GM23338 (cell line): ENCODE results near the gene CDK4. TPM values are rescaled to one million over a fixed set of nuclear protein-coding genes. Genes with fewer than 3 reads are reported as not detected.
A peak's percentile ranks its signal among the peaks of the same experiment; 100 is the strongest.

Experiments
- ATAC-seq: fragments of 200-7000 bp; cut with Tn5 transposase; 3 replicates; pipeline ENCODE4 v1.9.1; 2020
- DNase-seq: peaks from one replicate; pipeline ENCODE4 v3.0.0-alpha.2; 2015; ENCODE audit warnings: low spot score
- H2AFZ ChIP-seq: fragments of 200-600 bp; sonication (generic); 2 replicates; pipeline ENCODE4 v1.8.0; 2016; ENCODE audit warnings: antibody characterized with exemption, mild to moderate bottlenecking, moderate library complexity
- H3F3A ChIP-seq: fragments of 200-600 bp; sonication (generic); replicated peaks from 2 replicates; pipeline ENCODE4 v1.8.0; 2017; ENCODE audit warnings: antibody characterized with exemption, mixed run types, low read depth
- H3K27ac ChIP-seq: fragments of 200-600 bp; sonication (generic); 2 replicates; pipeline ENCODE4 v1.6.1; 2016; ENCODE audit warnings: low read depth
- H3K27me3 ChIP-seq: fragments of 200-600 bp; sonication (generic); 2 replicates; pipeline ENCODE4 v1.8.0; 2016; ENCODE audit warnings: mild to moderate bottlenecking, mixed run types, moderate library complexity; ENCODE audit not compliant: insufficient read depth
- H3K36me3 ChIP-seq: fragments of 200-600 bp; sonication (generic); 2 replicates; pipeline ENCODE4 v1.8.0; 2016; ENCODE audit warnings: mild to moderate bottlenecking; ENCODE audit not compliant: insufficient read depth
- H3K4me1 ChIP-seq: fragments of 200-600 bp; sonication (generic); 2 replicates; pipeline ENCODE4 v1.8.0; 2016; ENCODE audit warnings: mild to moderate bottlenecking, moderate library complexity; ENCODE audit not compliant: insufficient read depth
- H3K4me2 ChIP-seq: fragments of 200-600 bp; sonication (generic); 2 replicates; pipeline ENCODE4 v1.7.1; 2017; ENCODE audit warnings: mixed run types
- H3K4me3 ChIP-seq: fragments of 200-600 bp; sonication (generic); 2 replicates; pipeline ENCODE4 v1.6.1; 2016; ENCODE audit warnings: mixed run types
- H3K79me2 ChIP-seq: fragments of 200-600 bp; sonication (generic); replicated peaks from 2 replicates; pipeline ENCODE4 v1.8.0; 2017; ENCODE audit warnings: mild to moderate bottlenecking; ENCODE audit not compliant: insufficient read depth
- H3K9me2 ChIP-seq: fragments of 200-600 bp; sonication (generic); 2 replicates; pipeline ENCODE4 v1.8.0; 2017; ENCODE audit not compliant: insufficient read depth
- H4K20me1 ChIP-seq: fragments of 200-600 bp; sonication (generic); replicated peaks from 2 replicates; pipeline ENCODE4 v1.8.0; 2017; ENCODE audit warnings: mild to moderate bottlenecking; ENCODE audit not compliant: insufficient read depth
- H3K27ac Mint-ChIP-seq: 2 replicates; pipeline ENCODE4 v1.8.0; 2020; ENCODE audit warnings: inconsistent platforms, mild to moderate bottlenecking, moderate library complexity, mixed read lengths
- H3K27me3 Mint-ChIP-seq: 3 replicates; pipeline ENCODE4 v1.8.0; 2022; ENCODE audit warnings: low read depth, mild to moderate bottlenecking, moderate library complexity, mixed read lengths, inconsistent platforms; ENCODE audit not compliant: insufficient read depth, poor library complexity
- H3K36me3 Mint-ChIP-seq: 3 replicates; pipeline ENCODE4 v1.8.0; 2021; ENCODE audit warnings: low read depth, mild to moderate bottlenecking, inconsistent platforms, moderate library complexity, mixed read lengths
- H3K4me1 Mint-ChIP-seq: 3 replicates; pipeline ENCODE4 v1.8.0; 2020; ENCODE audit warnings: mild to moderate bottlenecking, inconsistent platforms, mixed read lengths
- H3K4me3 Mint-ChIP-seq: 3 replicates; pipeline ENCODE4 v1.8.0; 2021; ENCODE audit warnings: moderate library complexity, mild to moderate bottlenecking, inconsistent platforms, mixed read lengths
- H3K9me3 Mint-ChIP-seq: 3 replicates; pipeline ENCODE4 v1.8.0; 2020; ENCODE audit warnings: moderate library complexity, mild to moderate bottlenecking, inconsistent platforms, mixed read lengths
- CREB1 ChIP-seq: fragments of 250-450 bp; sonication (Bioruptor Pico); IDR thresholded peaks from 2 replicates; pipeline ENCODE4 v1.5.0; 2020; ENCODE audit warnings: low read depth, mild to moderate bottlenecking, moderate library complexity
- EZH2 ChIP-seq: fragments of 200-600 bp; sonication (generic); IDR thresholded peaks from one replicate; pipeline ENCODE4 v1.8.0; 2017; ENCODE audit warnings: antibody characterized with exemption, mild to moderate bottlenecking, low read depth; ENCODE audit not compliant: unreplicated experiment
- JUNB ChIP-seq: IDR thresholded peaks from one replicate; pipeline ENCODE4 v1.6.1; 2016; ENCODE audit warnings: antibody characterized with exemption; ENCODE audit not compliant: unreplicated experiment
- NANOG ChIP-seq: IDR thresholded peaks from 2 replicates; pipeline ENCODE4 v1.6.1; 2016; ENCODE audit warnings: antibody characterized with exemption, borderline replicate concordance
- POLR2AphosphoS5 ChIP-seq: IDR thresholded peaks from 2 replicates; pipeline ENCODE4 v1.6.1; 2016; ENCODE audit warnings: antibody characterized with exemption, low read depth
- REST ChIP-seq: IDR thresholded peaks from one replicate; pipeline ENCODE4 v1.6.1; 2018; ENCODE audit warnings: antibody characterized with exemption; ENCODE audit not compliant: unreplicated experiment
- ZNF331 ChIP-seq: fragments of 250-450 bp; sonication (Bioruptor Pico); IDR thresholded peaks from 2 replicates; pipeline ENCODE4 v1.5.0; 2020; ENCODE audit warnings: low read depth, mild to moderate bottlenecking, moderate library complexity
- ZNF462 ChIP-seq: fragments of 250-450 bp; sonication (Bioruptor Pico); IDR thresholded peaks from 2 replicates; pipeline ENCODE4 v1.5.0; 2020; ENCODE audit warnings: mild to moderate bottlenecking, moderate library complexity
- polyA plus RNA-seq: library from polyadenylated mRNA; unstranded; fragments of >200 nt; fragmentation: Nextera tagmentation; extraction: Ambion mirVana; gene quantifications from 2 replicates; pipeline ENCODE4 v1.2.1, GENCODE V29; 2016
- total RNA-seq: library from RNA; depleted of rRNA; stranded (reverse); fragments of >200 nt; shearing (Covaris generic); gene quantifications from 2 replicates; pipeline ENCODE4 v1.2.3, GENCODE V29; 2014

Gene CDK4
- total and polyA plus RNA-seq, 2 experiments from 2014 or later, result 105 to 198 TPM

DNA sequence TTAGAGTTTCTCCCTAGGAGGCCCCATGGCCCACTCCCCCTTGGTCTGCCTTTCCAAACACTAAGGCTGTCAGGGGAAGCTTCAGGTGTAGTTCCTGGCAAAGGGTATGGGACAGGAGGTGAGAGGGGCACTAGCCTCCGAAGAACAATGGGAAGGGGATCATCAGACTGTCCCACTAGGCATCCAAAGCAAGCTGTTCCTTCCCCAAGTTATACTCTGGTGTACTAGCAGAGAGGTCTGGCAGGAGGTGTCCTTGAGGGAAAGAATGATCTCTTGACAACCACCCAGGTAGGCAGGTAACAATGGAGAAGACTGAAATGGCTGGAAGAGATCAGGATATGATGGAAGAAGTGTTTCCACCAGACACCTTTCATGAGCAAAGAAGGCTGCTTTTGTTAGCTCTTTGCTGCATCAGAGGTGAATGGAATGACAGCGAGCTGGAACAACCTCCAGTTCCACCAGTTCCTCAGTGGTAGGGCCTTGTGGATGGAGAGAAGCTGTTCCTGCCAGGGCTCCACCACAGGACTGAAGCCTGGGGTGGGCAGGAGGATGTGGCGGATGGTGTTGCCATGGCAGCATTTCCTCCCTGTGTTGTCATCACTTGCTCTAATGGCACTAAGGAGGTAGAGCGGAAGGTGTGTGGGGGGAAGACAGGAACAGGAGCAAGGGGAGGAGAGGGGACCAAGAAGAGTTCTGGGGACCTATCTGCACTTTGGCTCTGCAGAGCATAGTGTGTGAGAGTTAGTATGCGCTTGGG, 11.3 kb downstream of the CDK4 start (continued):
- no peak for TF ChIP-seq JUNB

DNA sequence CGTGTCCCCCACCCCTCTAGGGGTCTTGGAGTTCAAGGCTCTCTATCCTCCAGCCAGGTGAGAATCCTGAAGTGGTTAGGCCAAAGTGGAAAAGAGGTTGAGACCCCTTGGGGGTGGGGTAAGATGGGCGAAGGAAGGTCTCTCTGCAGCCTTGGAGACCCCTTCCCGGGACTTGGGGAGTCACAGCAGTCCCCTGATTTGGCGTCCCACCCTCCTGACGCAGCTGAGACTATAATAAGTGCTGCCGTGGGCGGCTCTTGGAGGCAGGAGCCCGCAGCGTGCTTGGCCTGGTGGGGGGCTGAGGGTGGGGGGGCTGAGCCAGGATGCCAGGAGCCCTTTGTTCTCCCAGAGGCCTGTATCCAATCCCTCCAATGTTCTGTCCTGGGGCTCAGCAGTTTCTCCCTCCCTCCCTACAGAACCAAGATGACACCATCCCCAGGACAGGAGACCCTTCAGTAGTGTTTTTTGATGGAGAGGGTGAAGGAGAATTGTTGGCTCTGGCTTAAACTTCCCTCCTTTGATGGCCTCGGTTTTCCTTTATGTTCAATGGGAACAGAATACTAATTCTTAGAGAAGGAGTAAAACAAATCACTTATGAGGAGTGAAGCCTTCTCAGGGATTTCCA, 12.1 kb downstream of the CDK4 start:
- no peak overlapping the region for H2AFZ ChIP-seq
- peaks cover 72% of the 10 kb centered on the region for H3K27me3 Mint-ChIP-seq
- H3K36me3 Mint-ChIP-seq, result no peaks in the 10 kb centered on the region; the same call in 2 of the 3 replicates
- H3K4me1 Mint-ChIP-seq, result peaks cover 34% of the 10 kb centered on the region
- H3K27ac ChIP-seq, result no peak overlapping the region
- peaks cover 10% of the 10 kb centered on the region for H3F3A ChIP-seq
- no peak overlapping the region for H3K4me3 Mint-ChIP-seq
- TF ChIP-seq REST, result no peak
- no peak for TF ChIP-seq CREB1
- no peak for TF ChIP-seq EZH2
- no peak for TF ChIP-seq ZNF331
- H3K9me2 ChIP-seq, result no peaks in the 10 kb centered on the region
- H3K4me2 ChIP-seq, result 0 out of 2 replicates have a peak overlapping the region, but pooled peaks have one; percentile 91
- peaks cover 89% of the 10 kb centered on the region for H3K27me3 ChIP-seq
- peaks cover 2% of the 10 kb centered on the region for H3K9me3 Mint-ChIP-seq
- no peaks in the 10 kb centered on the region for H3K36me3 ChIP-seq
- no peak overlapping the region for H3K4me3 ChIP-seq
- H3K4me1 ChIP-seq, result peaks cover 19% of the 10 kb centered on the region
- no peaks in the 10 kb centered on the region for H4K20me1 ChIP-seq
- no peak overlapping the region for H3K27ac Mint-ChIP-seq
- no peak for DNase-seq
- H3K79me2 ChIP-seq, result no peaks in the 10 kb centered on the region
- ATAC-seq, result no peak

GRCh38 chr12:57739387-57739786, 12.7 kb downstream of the CDK4 start:
- Mint-ChIP-seq H3K9me3 (peaks cover 2% of the 10 kb centered on the region), H3K4me3 (peak overlapping the region; percentile 67), H3K27me3 (peaks cover 74% of the 10 kb centered on the region), H3K27ac (no peak overlapping the region), H3K4me1 (peaks cover 40% of the 10 kb centered on the region), H3K36me3 (no peaks in the 10 kb centered on the region; the same call in 2 of the 3 replicates)
- Histone ChIP-seq H3K4me2 (peak overlapping the region; percentile 91), H3K9me2 (no peaks in the 10 kb centered on the region), H3K36me3 (no peaks in the 10 kb centered on the region), H3F3A (peaks cover 10% of the 10 kb centered on the region), H4K20me1 (no peaks in the 10 kb centered on the region), H3K27ac (no peak overlapping the region), H3K4me3 (peak overlapping the region; percentile 62), H3K27me3 (peaks cover 96% of the 10 kb centered on the region), H2AFZ (no peak overlapping the region; the same call in 1 of the 2 replicates), H3K79me2 (no peaks in the 10 kb centered on the region), H3K4me1 (peaks cover 19% of the 10 kb centered on the region)
- DNase-seq, result no peak
- ATAC-seq, result no peak
- no peak for TF ChIP-seq CREB1
- TF ChIP-seq POLR2AphosphoS5, result no peak
- TF ChIP-seq NANOG, result no peak
- no peak for TF ChIP-seq ZNF462 (CRISPR knock-in tag)
- no peak for TF ChIP-seq JUNB
- TF ChIP-seq ZNF331, result no peak
